Memory B cell (primary cell): ENCODE data around the gene NELFE.

Experiments
- ATAC-seq: fragments of 150-1000 bp; cut with Tn5 transposase; 2 replicates; pipeline ENCODE4 v1.10.0; 2021; ENCODE audit warnings: low read depth, mild to moderate bottlenecking, moderate library complexity
- DNase-seq, 2 donors: peaks; one replicate each; pipeline ENCODE4 v3.0.0; 2022; ENCODE audit warnings: low spot score in 2 of 2
- H3K27ac Mint-ChIP-seq: one replicate; pipeline ENCODE4 v1.8.0; 2022; ENCODE audit warnings: mild to moderate bottlenecking, moderate library complexity, mixed read lengths
- H3K27me3 Mint-ChIP-seq: one replicate; pipeline ENCODE4 v1.8.0; 2022; ENCODE audit warnings: mixed read lengths
- H3K36me3 Mint-ChIP-seq: one replicate; pipeline ENCODE4 v1.8.0; 2022; ENCODE audit warnings: mild to moderate bottlenecking, mixed read lengths
- H3K4me1 Mint-ChIP-seq: one replicate; pipeline ENCODE4 v1.8.0; 2022; ENCODE audit warnings: mixed read lengths
- H3K4me3 Mint-ChIP-seq: one replicate; pipeline ENCODE4 v1.8.0; 2022; ENCODE audit warnings: mild to moderate bottlenecking, moderate library complexity, mixed read lengths
- H3K9me3 Mint-ChIP-seq: one replicate; pipeline ENCODE4 v1.8.0; 2022; ENCODE audit warnings: mixed read lengths

The NELFE gene

DNA sequence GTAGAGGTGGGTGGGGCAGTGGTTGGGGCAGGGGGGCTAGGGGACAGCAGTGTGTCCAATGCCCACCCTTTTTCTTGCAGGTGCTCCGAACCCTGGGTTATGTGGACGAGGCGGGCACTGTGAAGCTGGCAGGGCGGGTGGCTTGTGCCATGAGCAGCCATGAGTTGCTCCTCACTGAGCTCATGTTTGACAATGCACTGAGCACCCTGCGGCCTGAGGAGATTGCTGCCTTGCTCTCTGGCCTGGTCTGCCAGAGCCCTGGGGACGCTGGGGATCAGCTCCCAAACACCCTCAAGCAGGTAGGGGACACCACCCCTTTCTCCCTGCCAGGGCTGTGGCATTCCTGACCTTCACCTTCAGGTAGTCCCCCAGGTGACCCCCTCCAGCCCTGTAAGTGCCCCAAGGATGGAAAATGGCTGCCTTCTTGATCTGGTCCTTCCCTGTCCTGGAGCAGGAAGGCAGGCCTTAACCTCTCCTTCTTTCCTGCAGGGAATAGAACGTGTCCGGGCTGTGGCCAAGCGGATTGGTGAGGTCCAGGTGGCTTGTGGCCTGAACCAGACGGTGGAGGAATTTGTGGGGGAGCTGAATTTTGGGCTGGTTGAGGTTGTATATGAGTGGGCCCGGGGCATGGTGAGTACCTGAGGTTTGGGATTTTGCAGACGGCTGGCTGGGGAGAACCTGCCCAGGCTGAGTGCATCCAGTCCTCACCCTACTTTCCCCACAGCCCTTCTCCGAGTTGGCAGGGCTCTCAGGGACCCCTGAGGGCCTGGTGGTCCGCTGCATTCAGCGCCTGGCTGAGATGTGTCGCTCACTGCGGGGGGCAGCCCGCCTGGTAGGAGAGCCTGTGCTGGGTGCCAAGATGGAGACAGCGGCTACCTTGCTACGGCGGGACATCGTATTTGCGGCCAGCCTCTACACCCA is 10.3 kb upstream of the NELFE start:
- H3K27ac Mint-ChIP-seq: peak overlapping the region; percentile 100
- no peak for ATAC-seq
- no peaks in the 10 kb centered on the region for H3K27me3 Mint-ChIP-seq
- peaks cover 29% of the 10 kb centered on the region for H3K36me3 Mint-ChIP-seq
- no peak for DNase-seq
- no peak overlapping the region for H3K4me3 Mint-ChIP-seq
- no peaks in the 10 kb centered on the region for H3K9me3 Mint-ChIP-seq
- peaks cover 28% of the 10 kb centered on the region for H3K4me1 Mint-ChIP-seq

DNA sequence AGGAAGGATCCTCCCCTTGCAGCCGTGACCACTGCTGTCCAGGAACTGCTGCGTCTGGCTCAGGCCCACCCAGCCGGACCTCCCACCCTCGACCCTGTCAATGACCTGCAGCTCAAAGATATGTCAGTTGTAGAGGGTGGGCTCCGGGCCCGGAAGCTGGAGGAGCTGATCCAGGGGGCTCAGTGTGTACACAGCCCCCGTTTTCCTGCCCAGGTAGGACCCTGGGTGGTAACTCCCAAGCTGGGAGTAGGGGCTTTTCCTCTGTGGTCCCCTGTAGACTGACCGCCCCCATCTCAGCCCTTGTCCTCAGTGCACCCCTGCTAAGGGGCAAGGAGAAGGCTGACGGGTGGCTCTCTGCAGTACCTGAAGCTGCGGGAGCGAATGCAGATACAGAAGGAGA is 9.6 kb upstream of the NELFE start:
- DNase-seq (no peak), ATAC-seq (no peak)
- Mint-ChIP-seq H3K36me3 (peaks cover 33% of the 10 kb centered on the region), H3K27me3 (no peaks in the 10 kb centered on the region), H3K9me3 (no peaks in the 10 kb centered on the region), H3K27ac (no peak overlapping the region), H3K4me3 (no peak overlapping the region), H3K4me1 (peaks cover 27% of the 10 kb centered on the region)

DNA sequence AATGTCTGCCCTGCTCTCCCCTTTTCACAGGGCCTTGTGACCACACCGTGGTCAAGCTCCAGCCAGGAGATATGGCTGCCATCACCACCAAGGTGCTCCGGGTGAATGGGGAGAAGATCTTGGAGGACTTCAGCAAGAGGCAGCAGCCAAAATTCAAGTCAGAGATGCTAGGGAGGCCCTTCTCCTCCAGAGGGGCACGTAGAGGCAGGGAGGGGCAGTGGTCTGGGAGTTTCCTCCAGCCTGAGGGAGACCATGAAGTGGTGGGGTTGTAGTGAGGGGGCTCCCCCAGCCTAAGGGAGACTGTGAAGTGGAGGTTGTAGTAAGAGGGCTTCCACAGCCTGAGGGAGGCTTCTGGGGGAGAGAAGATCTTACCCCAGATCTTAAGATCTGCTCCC is 9.2 kb upstream of the NELFE start:
- H3K27ac Mint-ChIP-seq: peak overlapping the region; percentile 65
- peaks cover 35% of the 10 kb centered on the region for H3K36me3 Mint-ChIP-seq
- no peak for DNase-seq
- H3K27me3 Mint-ChIP-seq: no peaks in the 10 kb centered on the region
- H3K9me3 Mint-ChIP-seq: no peaks in the 10 kb centered on the region
- H3K4me1 Mint-ChIP-seq: peaks cover 25% of the 10 kb centered on the region
- H3K4me3 Mint-ChIP-seq: no peak overlapping the region
- ATAC-seq: no peak

DNA sequence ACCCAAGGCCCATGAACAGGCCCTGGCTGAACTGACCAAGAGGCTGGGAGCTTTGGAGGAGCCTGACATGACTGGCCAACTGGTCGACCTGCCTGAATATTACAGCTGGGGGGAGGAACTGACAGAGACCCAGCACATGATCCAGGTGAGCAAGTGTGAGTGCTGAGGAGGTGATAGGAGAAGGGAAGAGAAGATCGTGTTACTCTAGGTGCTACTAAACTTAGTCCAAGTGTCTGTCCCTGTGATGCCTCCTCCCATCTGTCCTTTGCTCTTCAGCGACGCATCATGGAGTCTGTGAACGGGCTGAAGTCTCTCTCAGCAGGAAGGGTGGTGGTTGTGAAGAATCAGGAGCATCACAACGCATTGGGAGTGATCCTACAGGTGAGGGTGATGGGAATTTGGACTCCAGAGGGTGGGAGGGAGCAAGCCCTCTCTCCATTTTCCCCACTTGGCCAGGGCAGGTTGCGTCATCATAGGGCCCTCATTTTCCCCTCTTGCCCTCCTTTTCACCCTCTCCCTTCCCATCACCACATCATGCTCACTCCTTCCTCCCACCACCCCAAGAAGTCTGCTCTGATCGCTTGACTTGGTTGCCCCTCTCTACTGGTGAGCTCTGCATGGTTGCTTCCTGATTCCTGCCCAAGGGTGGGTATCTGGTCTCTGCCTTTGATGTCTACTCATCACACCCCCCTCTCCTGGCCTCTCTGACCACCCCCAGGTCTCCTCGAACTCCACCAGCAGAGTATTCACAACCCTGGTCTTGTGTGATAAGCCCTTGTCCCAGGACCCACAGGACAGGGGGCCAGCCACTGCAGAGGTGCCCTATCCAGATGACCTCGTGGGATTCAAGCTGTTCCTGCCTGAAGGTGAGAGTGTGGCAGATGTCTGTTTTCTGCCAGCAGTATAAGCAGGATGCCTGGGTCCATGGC is 8.5 kb upstream of the NELFE start:
- Mint-ChIP-seq H3K27ac (peak overlapping the region; percentile 65), H3K4me1 (peaks cover 23% of the 10 kb centered on the region), H3K27me3 (no peaks in the 10 kb centered on the region), H3K36me3 (peaks cover 41% of the 10 kb centered on the region), H3K9me3 (no peaks in the 10 kb centered on the region), H3K4me3 (no peak overlapping the region)
- ATAC-seq (no peak), DNase-seq (no peak)

DNA sequence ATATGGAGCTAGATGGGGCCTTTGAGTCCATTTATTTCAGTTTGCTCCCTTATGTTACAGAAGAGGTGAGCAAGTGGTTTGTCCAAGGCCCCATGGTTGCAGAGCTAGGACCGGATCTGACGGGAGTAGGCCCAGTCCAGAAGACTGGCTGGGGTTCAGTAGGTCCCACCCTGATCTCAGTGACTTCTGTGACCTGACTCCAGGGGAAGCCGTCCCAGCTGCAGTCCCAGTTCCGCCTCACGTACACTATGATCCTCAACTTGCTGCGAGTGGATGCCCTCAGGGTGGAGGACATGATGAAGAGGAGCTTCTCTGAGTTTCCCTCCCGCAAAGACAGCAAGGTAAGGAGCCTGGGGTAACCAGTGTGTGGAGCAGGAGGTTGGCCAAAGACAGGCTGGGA is 7.7 kb upstream of the NELFE start:
- peaks cover 49% of the 10 kb centered on the region for H3K36me3 Mint-ChIP-seq
- ATAC-seq: no peak

DNA sequence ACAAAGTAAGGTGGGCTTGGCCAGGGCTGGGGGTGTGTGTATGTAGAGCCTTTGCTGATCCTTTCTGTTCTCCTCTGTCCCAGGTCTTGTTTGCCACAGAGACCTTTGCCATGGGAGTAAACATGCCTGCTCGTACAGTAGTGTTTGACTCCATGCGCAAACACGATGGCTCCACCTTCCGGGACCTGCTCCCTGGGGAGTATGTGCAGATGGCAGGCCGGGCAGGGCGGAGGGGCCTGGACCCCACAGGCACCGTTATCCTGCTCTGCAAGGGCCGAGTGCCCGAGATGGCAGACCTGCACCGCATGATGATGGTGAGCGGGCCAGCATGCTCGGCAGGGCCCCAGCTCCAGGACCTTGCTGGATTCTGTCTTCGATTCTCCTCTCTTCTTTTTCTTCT is 6.9 kb upstream of the NELFE start:
- no peak for DNase-seq
- H3K27me3 Mint-ChIP-seq: no peaks in the 10 kb centered on the region
- H3K9me3 Mint-ChIP-seq: no peaks in the 10 kb centered on the region
- no peak overlapping the region for H3K27ac Mint-ChIP-seq
- H3K36me3 Mint-ChIP-seq: peaks cover 55% of the 10 kb centered on the region
- peaks cover 17% of the 10 kb centered on the region for H3K4me1 Mint-ChIP-seq
- no peak for ATAC-seq
- no peak overlapping the region for H3K4me3 Mint-ChIP-seq

More for the DNA sequence above, 7.7 kb upstream of the NELFE start:
- peak overlapping the region; percentile 65 for H3K27ac Mint-ChIP-seq
- no peaks in the 10 kb centered on the region for H3K9me3 Mint-ChIP-seq
- DNase-seq: no peak
- no peak overlapping the region for H3K4me3 Mint-ChIP-seq
- H3K27me3 Mint-ChIP-seq: no peaks in the 10 kb centered on the region
- peaks cover 20% of the 10 kb centered on the region for H3K4me1 Mint-ChIP-seq

- H3K4me1 Mint-ChIP-seq: peaks cover 17% of the 10 kb centered on the region
- no peaks in the 10 kb centered on the region for H3K9me3 Mint-ChIP-seq
- H3K4me3 Mint-ChIP-seq: no peak overlapping the region
- H3K27ac Mint-ChIP-seq: no peak overlapping the region
- ATAC-seq (no peak), DNase-seq (no peak)
- no peaks in the 10 kb centered on the region for H3K27me3 Mint-ChIP-seq
- H3K36me3 Mint-ChIP-seq: peaks cover 49% of the 10 kb centered on the region
These were observed 5.2 kb upstream of the NELFE start for GRCh38 chr6:31963921-31964320.

GRCh38 chr6:31961616-31962015 is 2.8 kb upstream of the NELFE start:
- Mint-ChIP-seq H3K36me3 (peaks cover 36% of the 10 kb centered on the region), H3K27me3 (no peaks in the 10 kb centered on the region), H3K4me3 (no peak overlapping the region), H3K9me3 (no peaks in the 10 kb centered on the region), H3K4me1 (peaks cover 19% of the 10 kb centered on the region), H3K27ac (peak overlapping the region; percentile 62)
- DNase-seq (no peak), ATAC-seq (no peak)

GRCh38 chr6:31958412-31958740 is 395 bp downstream of the NELFE start:
- H3K4me3 Mint-ChIP-seq: peak overlapping the region; percentile 93
- H3K4me1 Mint-ChIP-seq: peaks cover 17% of the 10 kb centered on the region
- H3K9me3 Mint-ChIP-seq: no peaks in the 10 kb centered on the region
- no peaks in the 10 kb centered on the region for H3K27me3 Mint-ChIP-seq
- no peak for DNase-seq
- peaks cover 36% of the 10 kb centered on the region for H3K36me3 Mint-ChIP-seq
- no peak for ATAC-seq
- peak overlapping the region; percentile 94 for H3K27ac Mint-ChIP-seq

GRCh38 chr6:31956796-31957195 is 2.0 kb downstream of the NELFE start:
- ATAC-seq (no peak), DNase-seq (no peak)
- H3K4me3 Mint-ChIP-seq: no peak overlapping the region
- no peaks in the 10 kb centered on the region for H3K9me3 Mint-ChIP-seq
- peaks cover 13% of the 10 kb centered on the region for H3K4me1 Mint-ChIP-seq
- no peaks in the 10 kb centered on the region for H3K27me3 Mint-ChIP-seq
- no peak overlapping the region for H3K27ac Mint-ChIP-seq
- peaks cover 29% of the 10 kb centered on the region for H3K36me3 Mint-ChIP-seq

- Mint-ChIP-seq H3K27ac (peak overlapping the region; percentile 77), H3K4me3 (no peak overlapping the region), H3K36me3 (peaks cover 23% of the 10 kb centered on the region), H3K9me3 (no peaks in the 10 kb centered on the region), H3K4me1 (peaks cover 8% of the 10 kb centered on the region), H3K27me3 (no peaks in the 10 kb centered on the region)
- ATAC-seq (no peak), DNase-seq (no peak)
These were observed 4.3 kb downstream of the NELFE start for GRCh38 chr6:31954511-31954910.

DNA sequence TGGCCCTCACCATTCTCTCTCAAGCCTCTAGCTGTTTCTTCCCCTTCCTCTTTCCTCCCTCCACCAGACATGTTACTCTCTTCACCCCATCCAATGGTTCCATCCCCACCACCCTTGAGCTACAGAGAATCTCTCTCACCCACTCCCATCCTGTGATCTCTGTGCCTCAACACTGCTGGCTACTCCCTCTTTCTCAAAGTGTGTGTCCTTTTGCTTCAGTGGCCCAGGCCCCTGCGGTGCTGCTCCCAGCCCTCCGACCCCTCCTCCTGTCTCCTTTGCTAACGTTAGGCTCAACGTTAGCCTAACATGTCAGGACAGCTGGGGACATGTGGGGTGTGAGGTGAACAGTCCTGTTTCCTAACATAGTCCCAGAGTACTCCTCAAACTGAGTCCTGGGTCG is 5.9 kb downstream of the NELFE start:
- Mint-ChIP-seq H3K4me1 (peaks cover 2% of the 10 kb centered on the region), H3K27ac (peak overlapping the region; percentile 67), H3K27me3 (no peaks in the 10 kb centered on the region), H3K9me3 (no peaks in the 10 kb centered on the region), H3K4me3 (no peak overlapping the region), H3K36me3 (peaks cover 23% of the 10 kb centered on the region)
- no peak for DNase-seq
- ATAC-seq: no peak

DNA sequence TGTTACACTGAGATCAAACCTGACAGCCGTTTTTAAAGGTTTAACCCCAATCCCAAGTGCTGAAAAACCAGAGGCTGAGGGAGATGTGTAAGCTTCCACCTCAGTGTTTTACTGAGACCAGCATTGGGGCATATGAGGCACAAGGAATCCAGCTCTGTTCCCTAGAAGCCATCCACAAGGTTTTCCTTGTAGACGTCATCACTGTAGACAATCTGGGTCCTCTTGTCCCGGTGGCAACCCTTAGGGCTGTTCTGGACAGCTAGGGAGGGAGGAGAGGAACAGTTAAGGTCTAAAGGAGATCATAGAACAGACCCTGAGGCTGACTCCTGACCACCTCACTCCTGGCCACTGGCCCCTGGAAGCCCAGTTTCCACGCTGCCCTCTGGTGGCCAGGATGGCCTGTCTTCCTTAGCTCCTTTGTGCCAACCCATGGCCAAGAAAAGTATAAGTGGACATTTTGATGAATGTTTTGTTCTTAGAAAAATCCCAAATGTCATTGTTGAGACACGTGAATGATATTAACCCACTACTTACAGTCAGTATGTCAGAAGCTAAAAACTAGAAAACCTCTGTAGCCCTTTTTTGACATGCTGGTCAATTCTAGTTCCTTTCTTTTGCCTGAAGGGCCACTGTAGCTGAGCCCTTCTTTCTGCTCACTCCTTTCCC is 6.5 kb downstream of the NELFE start:
- DNase-seq (no peak), ATAC-seq (peak; percentile 35)
- H3K36me3 Mint-ChIP-seq: peaks cover 23% of the 10 kb centered on the region
- H3K4me1 Mint-ChIP-seq: peaks cover 2% of the 10 kb centered on the region
- H3K27me3 Mint-ChIP-seq: no peaks in the 10 kb centered on the region
- H3K27ac Mint-ChIP-seq: peak overlapping the region; percentile 67
- H3K4me3 Mint-ChIP-seq: no peak overlapping the region
- H3K9me3 Mint-ChIP-seq: no peaks in the 10 kb centered on the region
